PC-3 (cell line): ENCODE results near the gene SIRT2. TPM values are rescaled to one million over a fixed set of nuclear protein-coding genes. Genes with fewer than 3 reads are reported as not detected.
A peak's percentile ranks its signal among the peaks of the same experiment; 100 is the strongest.

ENCODE experiments used
- ATAC-seq: fragments of 200-7000 bp; cut with Tn5 transposase; 2 replicates; pipeline ENCODE4 v1.9.1; 2020; ENCODE audit warnings: mild to moderate bottlenecking, moderate library complexity
- Bru-seq: library from RNA; stranded (reverse); fragments of 400-500 nt; gene quantifications from one replicate; lab custom pipeline; 2021; lab: Mats Ljungman, UMichigan
- BruChase-seq, 2 experiments: library from RNA; stranded (reverse); fragments of 400-500 nt; gene quantifications; one replicate each; lab custom pipeline; 2021; lab: Mats Ljungman, UMichigan
- BruUV-seq: library from RNA; stranded (reverse); fragments of 400-500 nt; replicated peaks from 2 replicates; lab custom pipeline; 2021; lab: Mats Ljungman, UMichigan
- CTCF ChIA-PET: fragments of 300-600 bp; sonication (Branson Sonifier 250); formaldehyde crosslinking; loops from one replicate; lab custom pipeline; 2022; ENCODE audit warnings: antibody characterized with exemption; lab: Charles Lee
- POLR2A ChIA-PET: fragments of 300-600 bp; sonication (Branson Sonifier 250); formaldehyde crosslinking; loops from one replicate; lab custom pipeline; 2022; ENCODE audit warnings: antibody characterized with exemption; ENCODE audit not compliant: unreplicated experiment; lab: Charles Lee
- DNase-seq: peaks from one replicate; pipeline ENCODE4 v3.0.0-alpha.2; 2015
- H2AFZ ChIP-seq: fragments of 300-600 bp; sonication (generic); 2 replicates; pipeline ENCODE4 v1.6.0; 2016; ENCODE audit warnings: antibody characterized with exemption, low read length
- H3F3A ChIP-seq: fragments of 300-600 bp; sonication (generic); one replicate; pipeline ENCODE4 v1.6.0; 2017; ENCODE audit warnings: antibody characterized with exemption, low read length, control low read depth, mild to moderate bottlenecking; ENCODE audit not compliant: unreplicated experiment
- H3K27ac ChIP-seq: fragments of 300-600 bp; sonication (generic); 2 replicates; pipeline ENCODE4 v1.5.1; 2016; ENCODE audit warnings: mild to moderate bottlenecking, low read length
- H3K27me3 ChIP-seq: fragments of 300-600 bp; sonication (generic); 2 replicates; pipeline ENCODE4 v1.6.1; 2016; ENCODE audit warnings: low read length, mixed read lengths
- H3K36me3 ChIP-seq: fragments of 300-600 bp; sonication (generic); 2 replicates; pipeline ENCODE4 v1.6.1; 2016; ENCODE audit warnings: low read depth, mixed run types, low read length, mixed read lengths
- H3K4me1 ChIP-seq: fragments of 300-600 bp; sonication (generic); 2 replicates; pipeline ENCODE4 v1.5.1; 2016; ENCODE audit warnings: low read length; ENCODE audit not compliant: insufficient read depth
- H3K4me2 ChIP-seq: fragments of 300-600 bp; sonication (generic); 2 replicates; pipeline ENCODE4 v1.6.0; 2016; ENCODE audit warnings: low read length
- H3K4me3 ChIP-seq: fragments of 300-600 bp; sonication (generic); 2 replicates; pipeline ENCODE4 v1.5.1; 2016; ENCODE audit warnings: mild to moderate bottlenecking, low read length, mixed read lengths
- H3K79me2 ChIP-seq: fragments of 300-600 bp; sonication (generic); 2 replicates; pipeline ENCODE4 v1.6.1; 2017; ENCODE audit warnings: low read length, mixed read lengths
- H3K9ac ChIP-seq: fragments of 300-600 bp; sonication (generic); 2 replicates; pipeline ENCODE4 v1.6.0; 2016; ENCODE audit warnings: mild to moderate bottlenecking, low read length
- H3K9me2 ChIP-seq: fragments of 300-600 bp; sonication (generic); replicated peaks from 2 replicates; pipeline ENCODE4 v1.6.1; 2016; ENCODE audit warnings: mixed run types, low read length, mixed read lengths
- H3K9me3 ChIP-seq: fragments of 300-600 bp; sonication (generic); 2 replicates; pipeline ENCODE4 v1.6.1; 2016; ENCODE audit warnings: low read length, mixed read lengths
- H4K20me1 ChIP-seq: fragments of 300-600 bp; sonication (generic); 2 replicates; pipeline ENCODE4 v1.6.1; 2016; ENCODE audit warnings: low read length, mixed read lengths
- EZH2 ChIP-seq: fragments of 300-600 bp; sonication (generic); IDR thresholded peaks from one replicate; pipeline ENCODE4 v1.6.1; 2017; ENCODE audit warnings: antibody characterized with exemption, mild to moderate bottlenecking, low read length; ENCODE audit not compliant: unreplicated experiment
- EZH2phosphoT487 ChIP-seq: fragments of 300-600 bp; sonication (generic); IDR thresholded peaks from 2 replicates; pipeline ENCODE4 v1.6.1; 2018; ENCODE audit warnings: mild to moderate bottlenecking, antibody characterized with exemption, low read length, borderline replicate concordance
- intact Hi-C: fragments of 100-400 bp; cut with micrococcal nuclease; formaldehyde crosslinking; loops from 2 replicates; pipeline ENCODE4 v1.9.0; 2023
- long read RNA-seq: library from polyadenylated mRNA; unstranded; transcript quantifications from one replicate; pipeline ENCODE4 v2.0.0, GENCODE V29; 2021; ENCODE audit not compliant: unreplicated experiment
- total RNA-seq: library from RNA; depleted of rRNA; stranded (reverse); fragments of >200 nt; gene quantifications from 2 replicates; pipeline ENCODE4 v1.2.3, GENCODE V29; 2014; rRNA removed
- TF ChIP-seq, protein P1 (sequence below): fragments of 300-600 bp; sonication (generic); conservative IDR thresholded peaks from 2 replicates; pipeline ENCODE4 v1.5.1; 2017; ENCODE audit warnings: antibody characterized with exemption, low read depth, mild to moderate bottlenecking, low read length

The SIRT2 gene
- total RNA-seq (37.9 and 55.2 TPM in 2 replicates), Bru-seq, nascent RNA (percentile 59 among the genes with signal in this experiment), BruChase-seq, experiment 1, labeled RNA remaining after a 6-hour chase (percentile 77 among the genes with signal in this experiment), BruChase-seq, experiment 2, labeled RNA remaining after a 2-hour chase (percentile 70 among the genes with signal in this experiment)
- long read RNA-seq, transcript SIRT2-204 (15 exons, 2,062 nt) = major isoform, 61 of 130 reads
- long read RNA-seq, transcript SIRT2-201 (16 exons, 2,070 nt) = minor isoform, 7 of 130 reads
- long read RNA-seq, partial matches to known transcripts = 9 of 130 reads
- long read RNA-seq, other reads (novel, unspliced or antisense) = 51 of 130 reads

DNA sequence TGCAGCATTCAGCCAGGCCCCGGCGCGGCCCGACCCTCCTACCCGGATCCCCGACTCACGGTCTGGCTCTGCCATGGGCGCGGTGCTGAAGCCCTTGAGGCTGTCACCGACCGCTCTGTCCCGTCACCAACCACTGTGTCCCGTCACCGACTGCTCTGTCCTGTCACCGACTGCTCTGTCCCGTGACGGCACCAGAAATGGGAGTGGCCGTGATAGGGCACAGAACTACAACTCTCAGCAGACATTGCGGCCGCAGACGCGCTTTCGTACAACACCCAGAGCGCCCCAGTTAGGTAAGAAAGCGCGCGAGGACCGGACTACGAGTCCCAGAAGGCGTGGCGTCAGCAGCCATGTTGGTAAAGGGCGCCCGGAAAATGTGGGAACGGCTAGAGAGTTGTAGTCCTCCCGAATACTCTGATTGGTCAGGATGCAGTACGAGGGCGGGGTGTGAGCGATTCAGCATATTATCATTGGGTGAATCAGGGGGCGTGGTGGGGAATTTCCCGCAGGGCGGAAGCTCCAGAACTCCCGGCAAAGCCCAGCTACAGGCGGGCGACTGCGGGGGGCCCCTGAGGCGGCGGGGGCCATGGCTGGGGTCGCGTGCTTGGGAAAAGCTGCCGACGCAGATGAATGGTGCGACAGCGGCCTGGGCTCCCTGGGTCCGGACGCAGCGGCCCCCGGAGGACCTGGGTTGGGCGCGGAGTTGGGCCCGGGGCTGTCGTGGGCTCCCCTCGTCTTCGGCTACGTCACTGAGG is at the start of gene SIRT2, which contains the start of gene NFKBIB:
Gene SIRT2 (minus strand): TSS at position 172 of the 755 bp plus-strand sequence. CDS start 97 bp downstream, at position 75.
Gene NFKBIB (plus strand): TSS at position 523 of the 755 bp plus-strand sequence. CDS start 64 bp downstream, at position 587.
- Histone ChIP-seq H3K4me2 (peak within 1 kb of the TSS; percentile 98), H3K36me3 (no peaks in the 10 kb centered on the region), H3F3A (no peaks in the 10 kb centered on the region), H3K27me3 (no peaks in the 10 kb centered on the region), H2AFZ (peak within 1 kb of the TSS; percentile 83), H4K20me1 (no peaks in the 10 kb centered on the region), H3K27ac (0 out of 2 replicates have a peak within 1 kb of the TSS, but pooled peaks have one; percentile 12), H3K4me3 (peak within 1 kb of the TSS; percentile 78), H3K79me2 (peaks cover 29% of the 10 kb centered on the region), H3K9ac (peak within 1 kb of the TSS; percentile 77), H3K4me1 (0 out of 2 replicates have a peak, but pooled peaks cover 3% of the 10 kb centered on the region), H3K9me2 (no peaks in the 10 kb centered on the region), H3K9me3 (no peaks in the 10 kb centered on the region)
- DNase-seq (peak; percentile 99), ATAC-seq (peak; percentile 95)
- no TSS peak for BruUV-seq
- intact Hi-C loops = loop anchor here (1.0 to 5.0 kb wide), 2 partner anchors 31 to 47 kb away; partner anchors contain the start of genes MRPS12 and SARS2
- CTCF ChIA-PET = interaction anchor here (1.9 kb wide), 1 partner anchor 31 kb away, joined by 7 read pairs; the partner anchor contains the start of genes MRPS12 and SARS2
- POLR2A ChIA-PET = interaction anchor here (0.5 to 0.8 kb wide), 3 partner anchors 31 to 183 kb away, joined by 3 to 6 read pairs (median 5); partner anchors contain the start of gene MRPS12
- TF ChIP-seq, protein P1, sequence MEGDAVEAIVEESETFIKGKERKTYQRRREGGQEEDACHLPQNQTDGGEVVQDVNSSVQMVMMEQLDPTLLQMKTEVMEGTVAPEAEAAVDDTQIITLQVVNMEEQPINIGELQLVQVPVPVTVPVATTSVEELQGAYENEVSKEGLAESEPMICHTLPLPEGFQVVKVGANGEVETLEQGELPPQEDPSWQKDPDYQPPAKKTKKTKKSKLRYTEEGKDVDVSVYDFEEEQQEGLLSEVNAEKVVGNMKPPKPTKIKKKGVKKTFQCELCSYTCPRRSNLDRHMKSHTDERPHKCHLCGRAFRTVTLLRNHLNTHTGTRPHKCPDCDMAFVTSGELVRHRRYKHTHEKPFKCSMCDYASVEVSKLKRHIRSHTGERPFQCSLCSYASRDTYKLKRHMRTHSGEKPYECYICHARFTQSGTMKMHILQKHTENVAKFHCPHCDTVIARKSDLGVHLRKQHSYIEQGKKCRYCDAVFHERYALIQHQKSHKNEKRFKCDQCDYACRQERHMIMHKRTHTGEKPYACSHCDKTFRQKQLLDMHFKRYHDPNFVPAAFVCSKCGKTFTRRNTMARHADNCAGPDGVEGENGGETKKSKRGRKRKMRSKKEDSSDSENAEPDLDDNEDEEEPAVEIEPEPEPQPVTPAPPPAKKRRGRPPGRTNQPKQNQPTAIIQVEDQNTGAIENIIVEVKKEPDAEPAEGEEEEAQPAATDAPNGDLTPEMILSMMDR = no peak
- TF ChIP-seq EZH2 (no peak), EZH2phosphoT487 (no peak)

DNA sequence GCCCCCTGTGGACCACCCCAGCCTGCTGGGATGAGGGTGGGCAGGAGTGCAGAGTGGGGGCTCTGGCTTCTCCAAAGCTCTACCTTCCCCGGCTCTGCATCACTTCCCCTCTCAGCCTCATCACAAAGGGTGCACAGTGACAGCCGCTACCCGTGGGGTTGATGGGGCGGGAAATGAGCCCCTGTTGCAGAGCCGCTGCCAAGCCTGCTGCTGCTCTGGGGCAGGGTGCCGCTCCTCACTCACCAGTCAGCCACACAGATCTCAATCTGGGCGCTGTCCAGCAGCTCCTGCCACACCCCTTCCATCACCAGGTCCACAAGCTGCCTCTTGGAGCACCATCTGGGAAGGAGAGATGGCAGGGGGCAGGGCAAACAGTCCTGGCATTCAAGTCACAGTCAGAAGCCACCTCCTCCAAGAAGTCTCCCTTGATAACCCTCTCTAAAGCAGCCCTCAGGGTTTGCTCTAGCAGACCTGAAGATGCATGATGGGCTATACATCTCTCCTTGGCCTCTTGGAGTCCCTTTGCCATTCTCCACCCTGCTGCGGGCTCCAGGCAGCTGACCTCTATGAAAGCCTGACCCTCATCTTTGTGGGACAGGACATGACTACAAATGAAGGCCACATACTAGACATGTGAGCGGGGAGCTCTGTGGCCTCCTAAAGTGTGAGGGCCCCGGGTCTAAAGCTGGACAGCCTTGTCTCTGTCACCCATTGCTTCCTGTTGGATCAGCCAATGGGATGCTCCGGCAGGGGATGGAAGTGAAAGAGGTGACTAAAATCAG is 47.0 kb upstream of the SIRT2 start:
- no peaks in the 10 kb centered on the region for H3K9me2 ChIP-seq
- POLR2A ChIA-PET = no interaction called here
- peak; percentile 22; the same call in 1 of the 2 replicates for ATAC-seq
- TF ChIP-seq EZH2 (no peak), EZH2phosphoT487 (no peak)
- TF ChIP-seq, protein P1 = no peak
- no peaks in the 10 kb centered on the region for H3K79me2 ChIP-seq
- no peak overlapping the region for H3K4me2 ChIP-seq
- no peaks in the 10 kb centered on the region for H3K4me1 ChIP-seq
- DNase-seq = peak; percentile 5
- no peaks in the 10 kb centered on the region for H3K36me3 ChIP-seq
- no peak overlapping the region for H3K27ac ChIP-seq
- CTCF ChIA-PET = no interaction called here
- no peaks in the 10 kb centered on the region for H3K9me3 ChIP-seq
- H4K20me1 ChIP-seq = no peaks in the 10 kb centered on the region
- no peak overlapping the region for H3K9ac ChIP-seq
- BruUV-seq = no TSS peak
- H3K27me3 ChIP-seq = no peaks in the 10 kb centered on the region
- H3F3A ChIP-seq = no peaks in the 10 kb centered on the region
- H2AFZ ChIP-seq = no peak overlapping the region
- intact Hi-C loops = no loop called here
- H3K4me3 ChIP-seq = no peak overlapping the region
